HepG2 (cell line): ENCODE data around the gene NFIC. TPM values are rescaled to one million over a fixed set of nuclear protein-coding genes. Genes with fewer than 3 reads are reported as not detected.

Experiments used
- ATAC-seq: fragments of 200-7000 bp; cut with Tn5 transposase; 3 replicates; pipeline ENCODE4 v1.9.1; 2020; ENCODE audit warnings: mild to moderate bottlenecking, moderate library complexity
- BruUV-seq: library from RNA; stranded (reverse); fragments of 400-500 nt; replicated peaks from 2 replicates; lab custom pipeline; 2021; lab: Mats Ljungman, UMichigan
- CTCF ChIA-PET: fragments of 300-600 bp; formaldehyde crosslinking; extraction: SDS; loops from one replicate; lab custom pipeline; 2021; ENCODE audit warnings: low total read pairs, inconsistent platforms, low intra/inter-chr PET ratio; lab: Yijun Ruan, JAX
- POLR2A ChIA-PET: fragments of 350-600 bp; sonication (Branson Sonifier 250); formaldehyde crosslinking; loops from one replicate; lab custom pipeline; 2020; ENCODE audit warnings: antibody characterized with exemption, inconsistent platforms; lab: Yijun Ruan, JAX
- DNase-seq: peaks from one replicate; pipeline ENCODE4 v3.0.0-alpha.2; 2015; ENCODE audit warnings: low spot score
- FAIRE-seq: peaks from 3 replicates; lab custom pipeline; 2011; peaks lifted over from hg19 to GRCh38; lab: Jason Lieb, UNC
- H2AFZ ChIP-seq: one replicate; pipeline ENCODE4 v1.6.1; 2011; ENCODE audit warnings: low read length, inconsistent platforms
- H3K27ac ChIP-seq: fragments of 300-600 bp; 3 replicates; pipeline ENCODE4 v1.8.0; 2011; ENCODE audit warnings: mixed run types, mild to moderate bottlenecking, mixed read lengths, low read length, inconsistent platforms; ENCODE audit not compliant: insufficient read depth; ENCODE audit errors: extremely low read length
- H3K27me3 ChIP-seq, 2 experiments: fragments of 200-600 bp in 1 of 2; 2 replicates in 1 of 2; 3 replicates in 1 of 2; pipeline versions ENCODE4 v1.6.0 to v1.8.0; 2011; ENCODE audit warnings: low read length in 2 of 2, mild to moderate bottlenecking in 2 of 2, moderate library complexity in 2 of 2, inconsistent platforms in 1 of 2; ENCODE audit not compliant: insufficient read depth in 2 of 2, control insufficient read depth in 1 of 2
- H3K36me3 ChIP-seq, 2 experiments: fragments of 200-600 bp in 1 of 2; replicated peaks in 1 of 2; 2 replicates in 1 of 2; 3 replicates in 1 of 2; pipeline versions ENCODE4 v1.5.1 to v1.8.0; 2011; ENCODE audit warnings: low read length in 2 of 2, inconsistent platforms in 1 of 2; ENCODE audit not compliant: insufficient read depth in 2 of 2, control insufficient read depth in 1 of 2
- H3K4me1 ChIP-seq: 2 replicates; pipeline ENCODE4 v1.5.1; 2012; ENCODE audit warnings: low read length, inconsistent platforms; ENCODE audit not compliant: insufficient read depth
- H3K4me2 ChIP-seq: 2 replicates; pipeline ENCODE4 v1.6.0; 2011; ENCODE audit warnings: low read depth, low read length, inconsistent platforms
- H3K4me3 ChIP-seq, 3 experiments: fragments of 200-600 bp in 1 of 3; sonication (generic), shearing (Covaris generic) in 1 of 3; replicated peaks in 1 of 3; 2 replicates each; pipeline ENCODE4 v1.5.1; 2011 to 2016; ENCODE audit warnings: low read length in 3 of 3, inconsistent platforms in 2 of 3, low read depth in 2 of 3, mild to moderate bottlenecking in 2 of 3, control low read depth in 1 of 3, mixed read lengths in 1 of 3; ENCODE audit not compliant: insufficient read depth in 1 of 3
- H3K79me2 ChIP-seq: one replicate; pipeline ENCODE4 v1.6.1; 2011; ENCODE audit warnings: low read length, inconsistent platforms; ENCODE audit not compliant: insufficient read depth
- H3K9ac ChIP-seq: 2 replicates; pipeline ENCODE4 v1.6.0; 2011; ENCODE audit warnings: mild to moderate bottlenecking, low read depth, low read length, inconsistent platforms; ENCODE audit not compliant: insufficient read depth
- H3K9me3 ChIP-seq: 2 replicates; pipeline ENCODE4 v1.5.1; 2012; ENCODE audit warnings: mild to moderate bottlenecking, low read length
- H4K20me1 ChIP-seq: 2 replicates; pipeline ENCODE4 v1.6.0; 2011; ENCODE audit warnings: inconsistent platforms, mild to moderate bottlenecking, low read length, moderate library complexity; ENCODE audit not compliant: insufficient read depth
- TRIM22 ChIP-seq: fragments of 450-650 bp; IDR thresholded peaks from 2 replicates; pipeline ENCODE4 v1.6.1; 2017
- ZNF710 ChIP-seq: sonication (generic); formaldehyde crosslinking; IDR thresholded peaks from 2 replicates; pipeline ENCODE4 v1.5.0; 2020; ENCODE audit warnings: mild to moderate bottlenecking, missing genetic modification reagents, borderline replicate concordance
- ZNF737 ChIP-seq: sonication (generic); formaldehyde crosslinking; IDR thresholded peaks from 2 replicates; pipeline ENCODE4 v1.5.0; 2020; ENCODE audit warnings: missing genetic modification reagents, mild to moderate bottlenecking, borderline replicate concordance
- WGBS: methylation state at CpG from one replicate; pipeline ENCODE4 v1.1.6; 2017; ENCODE audit warnings: low lambda C conversion rate; 5-methylcytosine and 5-hydroxymethylcytosine counted together
- in situ Hi-C: cut with HindIII; loops from 2 replicates; pipeline ENCODE4 v1.10.0; 2017; ENCODE audit warnings: low pct_unique_long_range_greater_than_20kb; ENCODE audit not compliant: extremely low pct_ligation_motif_present
- intact Hi-C: fragments of 100-400 bp; cut with micrococcal nuclease; formaldehyde crosslinking; loops from one replicate; pipeline ENCODE4 v1.10.0; 2022; ENCODE audit not compliant: unreplicated experiment
- polyA plus RNA-seq, 8 experiments: library from polyadenylated mRNA; depleted of rRNA in 3 of 8; stranded (reverse) in 7 of 8; unstranded in 1 of 8; fragments of >200 nt; fragmentation: Illumina TruSeq in 4 of 8; extraction: Trizol in 4 of 8; gene quantifications; 2 replicates each; pipeline versions ENCODE4 v1.2.1 to v1.2.3, GENCODE V29; 2011 to 2016; ENCODE audit warnings: low read depth in 4 of 8, missing spikeins in 1 of 8, mixed read lengths in 1 of 8; ENCODE audit not compliant: insufficient read depth in 1 of 8
- total RNA-seq, 5 experiments: library from RNA; depleted of rRNA; stranded (reverse); fragments of >200 nt; fragmentation: Illumina TruSeq; extraction: Trizol; gene quantifications; 2 replicates each; pipeline ENCODE4 v1.2.3, GENCODE V29; 2016; ENCODE audit warnings: low read depth in 1 of 5

Gene NFIC
- total and polyA plus RNA-seq, 2 of the 13 experiments (the other 11 are each of a cell fraction or from before 2014, with no cell fraction given) = 1.3 to 2.5 TPM

- H3K27ac ChIP-seq = no peak overlapping the region
- no peak overlapping the region for H3K4me2 ChIP-seq
- WGBS = 23% methylated on average over 6 of the region's 6 CpGs
- CTCF ChIA-PET = interaction anchor here (0.6 kb wide), 1 partner anchor 119 kb away, joined by 3 read pairs; no protein-coding TSS in a partner anchor
- in situ Hi-C loops (loop anchor here (5.0 kb wide), 1 partner anchor 150 kb away; no protein-coding TSS in a partner anchor), intact Hi-C loops (no loop called here)
- no peaks in the 10 kb centered on the region for H4K20me1 ChIP-seq
- no peak for ATAC-seq
- no peak for FAIRE-seq
- H2AFZ ChIP-seq = no peak overlapping the region
- POLR2A ChIA-PET = no interaction called here
- no peak overlapping the region for H3K9ac ChIP-seq
- no TSS peak for BruUV-seq
- H3K36me3 ChIP-seq = no peaks in the 10 kb centered on the region
- H3K27me3 ChIP-seq = peaks cover 0 to 14% of the 10 kb centered on the region in 2 experiments; a peak in 2 of 5 replicates
- no peak for DNase-seq
- H3K4me3 ChIP-seq = no peak overlapping the region
- H3K79me2 ChIP-seq = no peaks in the 10 kb centered on the region
- TF ChIP-seq ZNF737 (CRISPR knock-in tag) (no peak), TRIM22 (0 out of 2 replicates have a peak, but pooled peaks have one; percentile 19), ZNF710 (CRISPR knock-in tag) (peak; percentile 15; the same call in 1 of the 2 replicates)
- TF ChIP-seq, all 625 proteins: peak for 2
- H3K4me1 ChIP-seq = no peaks in the 10 kb centered on the region
- no peaks in the 10 kb centered on the region for H3K9me3 ChIP-seq
These were observed 44.0 kb upstream of the NFIC start for GRCh38 chr19:3322199-3322978.
